Uterus (tissue), 2 donors: ENCODE measurements around the gene GRIK1.

Experiments used
- POLR2A ChIP-seq, 2 donors: fragments of 450-650 bp; IDR thresholded peaks; one replicate each; pipeline ENCODE4 v1.6.1; 2016; ENCODE audit warnings: antibody characterized with exemption in 2 of 2, mild to moderate bottlenecking in 1 of 2, moderate library complexity in 1 of 2
- TF ChIP-seq, protein P1 (sequence below), 4 experiments: fragments of 200-600 bp in 2 of 4; fragments of 450-650 bp in 2 of 4; sonication (generic) in 2 of 4; IDR thresholded peaks; one replicate each; pipeline ENCODE4 v1.5.1; 2016 to 2019; ENCODE audit warnings: antibody characterized with exemption in 4 of 4, mild to moderate bottlenecking in 2 of 4, moderate library complexity in 1 of 4

- TF ChIP-seq, protein P1, sequence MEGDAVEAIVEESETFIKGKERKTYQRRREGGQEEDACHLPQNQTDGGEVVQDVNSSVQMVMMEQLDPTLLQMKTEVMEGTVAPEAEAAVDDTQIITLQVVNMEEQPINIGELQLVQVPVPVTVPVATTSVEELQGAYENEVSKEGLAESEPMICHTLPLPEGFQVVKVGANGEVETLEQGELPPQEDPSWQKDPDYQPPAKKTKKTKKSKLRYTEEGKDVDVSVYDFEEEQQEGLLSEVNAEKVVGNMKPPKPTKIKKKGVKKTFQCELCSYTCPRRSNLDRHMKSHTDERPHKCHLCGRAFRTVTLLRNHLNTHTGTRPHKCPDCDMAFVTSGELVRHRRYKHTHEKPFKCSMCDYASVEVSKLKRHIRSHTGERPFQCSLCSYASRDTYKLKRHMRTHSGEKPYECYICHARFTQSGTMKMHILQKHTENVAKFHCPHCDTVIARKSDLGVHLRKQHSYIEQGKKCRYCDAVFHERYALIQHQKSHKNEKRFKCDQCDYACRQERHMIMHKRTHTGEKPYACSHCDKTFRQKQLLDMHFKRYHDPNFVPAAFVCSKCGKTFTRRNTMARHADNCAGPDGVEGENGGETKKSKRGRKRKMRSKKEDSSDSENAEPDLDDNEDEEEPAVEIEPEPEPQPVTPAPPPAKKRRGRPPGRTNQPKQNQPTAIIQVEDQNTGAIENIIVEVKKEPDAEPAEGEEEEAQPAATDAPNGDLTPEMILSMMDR (IDR thresholded peaks at IDR 0.05): no peak
- TF ChIP-seq POLR2A (IDR thresholded peaks at IDR 0.05): no peak
Observed at GRCh38 chr21:29506214-29506613, 433.6 kb downstream of the GRIK1 start.
